Coronary artery (tissue), 2 donors: ENCODE data around the gene SLC38A7.
"Not testable (repeated sequence)": the region's sequence is repeated elsewhere in the genome, so short reads cannot be mapped to it uniquely, and the experiment has no call there.

Source experiments
- DNase-seq: peaks from one replicate; pipeline ENCODE4 v3.0.0-alpha.2; 2017; ENCODE audit warnings: low spot score
- H3K27ac ChIP-seq, 2 donors: fragments of 200-600 bp; sonication (generic); one replicate each; pipeline ENCODE4 v1.5.1; 2016 to 2019
- H3K4me3 ChIP-seq: fragments of 200-600 bp; sonication (generic); 2 replicates; pipeline ENCODE4 v1.5.1; 2016; ENCODE audit warnings: mild to moderate bottlenecking, moderate library complexity
- TF ChIP-seq, protein P1 (sequence below): fragments of 200-600 bp; sonication (generic); IDR thresholded peaks from one replicate; pipeline ENCODE4 v1.5.1; 2019; ENCODE audit warnings: antibody characterized with exemption

Gene SLC38A7

DNA sequence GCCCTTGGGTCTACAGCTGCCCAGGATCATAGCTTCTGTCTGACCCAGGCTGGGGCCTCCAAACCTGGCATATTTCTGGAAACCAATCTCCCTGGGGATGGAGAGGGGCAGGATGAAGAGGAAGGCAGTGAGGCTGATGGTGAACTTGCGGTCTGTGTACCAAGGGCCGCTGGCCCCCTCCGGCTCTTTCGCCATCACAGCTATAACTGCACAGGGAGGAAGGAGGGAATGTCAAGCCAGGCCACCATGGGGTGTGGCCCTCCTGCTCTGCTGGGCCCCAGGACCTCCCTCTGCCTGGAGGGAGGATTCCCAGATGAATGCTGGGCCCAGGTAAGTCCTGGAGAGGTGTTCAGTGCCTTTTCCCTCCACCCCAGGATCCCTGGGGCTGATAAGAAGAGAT lies 6.3 kb downstream of the SLC38A7 start:
- TF ChIP-seq, protein P1, sequence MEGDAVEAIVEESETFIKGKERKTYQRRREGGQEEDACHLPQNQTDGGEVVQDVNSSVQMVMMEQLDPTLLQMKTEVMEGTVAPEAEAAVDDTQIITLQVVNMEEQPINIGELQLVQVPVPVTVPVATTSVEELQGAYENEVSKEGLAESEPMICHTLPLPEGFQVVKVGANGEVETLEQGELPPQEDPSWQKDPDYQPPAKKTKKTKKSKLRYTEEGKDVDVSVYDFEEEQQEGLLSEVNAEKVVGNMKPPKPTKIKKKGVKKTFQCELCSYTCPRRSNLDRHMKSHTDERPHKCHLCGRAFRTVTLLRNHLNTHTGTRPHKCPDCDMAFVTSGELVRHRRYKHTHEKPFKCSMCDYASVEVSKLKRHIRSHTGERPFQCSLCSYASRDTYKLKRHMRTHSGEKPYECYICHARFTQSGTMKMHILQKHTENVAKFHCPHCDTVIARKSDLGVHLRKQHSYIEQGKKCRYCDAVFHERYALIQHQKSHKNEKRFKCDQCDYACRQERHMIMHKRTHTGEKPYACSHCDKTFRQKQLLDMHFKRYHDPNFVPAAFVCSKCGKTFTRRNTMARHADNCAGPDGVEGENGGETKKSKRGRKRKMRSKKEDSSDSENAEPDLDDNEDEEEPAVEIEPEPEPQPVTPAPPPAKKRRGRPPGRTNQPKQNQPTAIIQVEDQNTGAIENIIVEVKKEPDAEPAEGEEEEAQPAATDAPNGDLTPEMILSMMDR, result no peak
- no peak overlapping the region for H3K27ac ChIP-seq
- DNase-seq, result no peak
- H3K4me3 ChIP-seq, result no peak overlapping the region

DNA sequence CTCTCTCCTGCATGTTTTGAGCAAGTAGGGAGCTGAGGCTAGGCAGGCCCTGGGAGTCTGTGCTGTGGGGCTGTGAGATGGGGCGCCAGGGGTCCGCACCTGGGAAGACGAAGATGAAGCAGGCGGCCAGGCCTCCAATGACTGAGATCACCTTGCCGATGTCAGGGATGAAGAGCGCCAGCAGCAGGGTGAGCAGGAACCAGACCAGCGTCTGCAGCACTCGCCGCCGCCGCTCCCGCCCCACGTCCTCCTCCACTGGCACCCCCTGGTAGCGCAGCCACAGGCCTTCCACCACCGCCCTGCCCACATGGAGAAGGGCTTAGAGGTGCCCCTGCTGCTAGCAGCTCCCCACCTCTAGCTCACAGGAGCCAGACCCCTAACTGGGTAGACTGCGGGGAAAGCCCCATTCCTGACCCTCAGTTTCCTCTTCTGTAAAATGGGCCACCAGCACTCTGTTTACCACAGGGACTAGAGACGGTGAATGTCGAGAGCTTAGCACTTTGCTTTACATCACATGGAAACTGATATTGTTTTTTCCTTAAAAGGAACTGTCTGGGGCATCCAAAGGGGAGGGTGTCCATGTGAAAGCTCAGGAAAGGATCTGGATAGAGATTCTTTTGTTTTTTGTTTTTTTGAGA lies 13.5 kb downstream of the SLC38A7 start:
- H3K4me3 ChIP-seq, result no peak overlapping the region

DNA sequence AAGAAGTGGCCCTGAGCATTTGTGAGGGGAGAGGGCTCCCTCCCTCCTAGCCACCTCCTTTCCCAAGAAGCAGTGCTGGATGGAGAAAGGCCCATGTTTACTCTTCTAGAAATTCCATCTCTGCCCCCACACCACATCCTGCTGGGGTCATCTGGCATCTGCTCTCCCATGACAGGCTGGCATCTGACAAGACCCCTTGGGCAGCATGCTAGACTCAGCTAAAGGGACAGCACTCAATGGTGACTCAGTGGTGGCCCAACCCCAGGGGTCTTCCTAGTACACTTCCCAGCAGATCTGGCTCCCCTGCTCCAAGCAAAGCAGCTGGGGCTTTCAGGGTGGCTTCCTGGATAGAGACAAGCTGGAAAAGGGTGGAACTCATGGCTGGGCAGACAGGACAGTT lies 14.4 kb downstream of the SLC38A7 start:
- Histone ChIP-seq H3K27ac (no peak overlapping the region), H3K4me3 (no peak overlapping the region)
- TF ChIP-seq, protein P1, result no peak
- DNase-seq, result no peak

More for the DNA sequence above, 13.5 kb downstream of the SLC38A7 start:
- H3K27ac ChIP-seq, result no peak overlapping the region
- DNase-seq, result no peak
- TF ChIP-seq, protein P1, result no peak

DNA sequence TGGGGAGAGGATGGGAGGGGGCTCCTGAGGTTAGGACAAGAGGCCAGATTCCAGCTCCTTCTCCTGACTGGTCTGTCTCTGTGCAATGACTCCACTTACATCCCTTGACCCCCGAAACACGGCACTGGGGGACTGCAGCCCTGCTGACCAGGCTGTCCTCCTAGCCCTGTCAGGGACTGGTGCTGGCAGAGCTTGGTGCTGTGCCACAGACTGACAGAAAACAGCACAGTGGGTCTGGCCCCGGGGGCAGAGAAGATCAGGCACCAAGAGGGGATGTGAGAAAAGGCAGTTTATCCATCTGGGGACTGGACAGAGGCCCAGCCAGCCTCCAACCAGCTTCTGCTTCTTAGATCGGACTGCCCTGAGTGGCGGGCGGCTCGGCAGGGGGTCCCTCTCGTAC lies 19.4 kb downstream of the SLC38A7 start:
- TF ChIP-seq, protein P1, result no peak
- H3K27ac ChIP-seq, result no peak overlapping the region
- H3K4me3 ChIP-seq, result no peak overlapping the region
- no peak for DNase-seq

DNA sequence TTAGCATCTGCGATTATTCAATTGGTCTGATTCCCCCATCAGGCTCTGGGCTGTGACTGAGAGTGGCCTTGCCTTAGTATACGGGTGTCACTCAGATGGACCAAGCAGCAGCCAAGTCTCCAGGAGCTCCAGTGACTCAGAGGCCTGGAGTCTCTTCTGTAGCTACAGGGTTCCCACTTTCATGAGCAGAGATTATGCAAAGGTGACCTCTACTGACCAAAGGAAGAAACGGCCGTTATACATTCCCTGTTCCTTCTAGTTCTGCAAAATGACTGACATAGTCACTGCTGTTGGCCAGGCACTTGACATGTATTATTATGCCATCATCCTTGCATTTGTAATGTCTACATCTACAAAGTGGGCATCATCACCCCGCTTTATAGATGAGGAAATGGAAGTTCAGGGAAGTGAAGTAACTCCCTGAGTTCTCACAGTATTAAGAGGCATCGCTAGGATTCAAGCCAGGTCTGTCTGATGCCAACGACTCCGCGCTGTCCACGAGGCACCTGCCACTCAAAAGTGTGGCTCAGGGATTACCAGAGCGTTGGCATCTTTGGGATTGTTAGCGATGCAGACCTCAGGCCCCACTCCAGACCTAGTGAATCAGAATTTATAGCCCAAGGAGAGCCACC lies 23.3 kb downstream of the SLC38A7 start:
- no peak overlapping the region for H3K27ac ChIP-seq
- TF ChIP-seq, protein P1, result no peak
- no peak for DNase-seq
- no peak overlapping the region for H3K4me3 ChIP-seq

DNA sequence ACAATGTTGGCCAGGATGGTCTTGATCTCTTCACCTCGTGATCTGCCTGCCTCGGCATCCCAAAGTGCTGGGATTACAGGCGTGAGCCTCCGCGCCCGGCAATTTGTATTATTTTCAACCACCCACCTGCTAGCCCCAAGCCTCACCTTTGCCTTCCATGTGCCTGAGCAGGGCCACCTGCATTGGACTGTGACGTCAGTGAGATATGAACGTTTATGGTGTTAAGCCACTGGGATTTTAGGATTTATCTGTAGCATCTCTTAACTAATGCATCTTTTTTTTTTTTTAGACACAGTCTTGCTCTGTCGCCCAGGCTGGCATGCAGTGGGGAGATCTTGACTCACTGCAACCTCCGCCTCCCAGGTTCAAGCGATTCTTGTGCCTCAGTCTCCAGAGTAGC lies 24.7 kb downstream of the SLC38A7 start:
- not testable (repeated sequence) for H3K4me3 ChIP-seq, DNase-seq, H3K27ac ChIP-seq

DNA sequence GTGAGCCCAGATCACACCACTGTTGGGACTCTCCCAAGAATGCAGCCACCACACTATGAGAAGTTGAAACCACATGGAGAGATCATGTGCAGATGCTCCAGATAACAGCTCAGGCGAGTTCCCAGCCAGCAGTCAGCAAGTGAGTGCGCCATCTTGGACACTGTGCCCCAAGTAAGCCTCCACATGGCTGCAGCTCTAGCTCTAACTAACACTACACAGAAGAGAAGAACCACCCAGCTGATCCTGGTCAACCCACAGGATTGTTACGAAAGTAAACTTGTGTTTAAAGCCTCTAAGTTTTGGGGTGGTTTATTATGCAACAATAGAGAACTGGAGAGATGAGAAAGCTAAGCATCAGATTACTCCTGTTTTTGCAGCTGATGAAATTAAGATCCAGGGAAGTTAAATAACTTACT lies 25.8 kb downstream of the SLC38A7 start:
- Histone ChIP-seq H3K27ac (no peak overlapping the region), H3K4me3 (no peak overlapping the region)
- TF ChIP-seq, protein P1, result no peak
- DNase-seq, result no peak
